ENCODE measurements around the gene TRIM7.
A peak's percentile ranks its signal among the peaks of the same experiment; 100 is the strongest.

The TRIM7 gene

GRCh38 chr5:181204826-181205760 is at the start of gene TRIM7:
TSS of gene TRIM7 (minus strand) at chr5:181205196. CDS start at chr5:181205110, 86 bp downstream.
- ATAC-seq (no peak), DNase-seq (peak; percentile 58)

GRCh38 chr5:181248277-181248676 is 43.3 kb upstream of the TRIM7 start:
- ATAC-seq, result no peak
- no peak for DNase-seq

- peak; percentile 91 for DNase-seq
- ATAC-seq, result peak; percentile 48
Observed at GRCh38 chr5:181246276-181247049, 41.5 kb upstream of the TRIM7 start.

- no peak for ATAC-seq
Observed at GRCh38 chr5:181245427-181246275, 40.7 kb upstream of the TRIM7 start.

GRCh38 chr5:181243564-181244343 is 38.8 kb upstream of the TRIM7 start, which contains the start of gene RACK1:
TSS of gene RACK1 (minus strand) at chr5:181243906. CDS start at chr5:181243800, 106 bp downstream.
- DNase-seq, result peak; percentile 88

More at GRCh38 chr5:181245427-181246275, 40.7 kb upstream of the TRIM7 start:
- DNase-seq, result no peak

GRCh38 chr5:181243018-181243563 is 38.1 kb upstream of the TRIM7 start:
- ATAC-seq, result no peak
- peak; percentile 40 for DNase-seq

More at GRCh38 chr5:181243564-181244343, 38.8 kb upstream of the TRIM7 start, which contains the start of gene RACK1:
- peak; percentile 69 for ATAC-seq

GRCh38 chr5:181242031-181242451 is 37.0 kb upstream of the TRIM7 start:
- DNase-seq, result no peak
- no peak for ATAC-seq

- peak; percentile 63 for DNase-seq
- peak; percentile 56 for ATAC-seq
Observed at GRCh38 chr5:181241393-181241975, 36.5 kb upstream of the TRIM7 start.

- no peak for ATAC-seq
- DNase-seq, result no peak
Observed at GRCh38 chr5:181239062-181239663, 34.2 kb upstream of the TRIM7 start.

GRCh38 chr5:181237729-181238385 is 32.9 kb upstream of the TRIM7 start:
- DNase-seq (no peak), ATAC-seq (no peak)

- ATAC-seq, result no peak
Observed at GRCh38 chr5:181236954-181237641, 32.1 kb upstream of the TRIM7 start.

GRCh38 chr5:181236471-181236870 is 31.5 kb upstream of the TRIM7 start:
- ATAC-seq (no peak), DNase-seq (no peak)

More at GRCh38 chr5:181236954-181237641, 32.1 kb upstream of the TRIM7 start:
- DNase-seq, result no peak

- no peak for DNase-seq
- no peak for ATAC-seq
Observed at GRCh38 chr5:181235689-181236366, 30.8 kb upstream of the TRIM7 start.

GRCh38 chr5:181235323-181235688 is 30.3 kb upstream of the TRIM7 start:
- ATAC-seq (peak; percentile 10), DNase-seq (no peak)

- DNase-seq, result no peak
- ATAC-seq, result no peak
Observed at GRCh38 chr5:181234455-181235306, 29.7 kb upstream of the TRIM7 start.

GRCh38 chr5:181233801-181234454 is 28.9 kb upstream of the TRIM7 start:
- no peak for ATAC-seq
- no peak for DNase-seq
